ENCODE data around the gene TEDDM1.

- TF ChIP-seq YY1 (IDR thresholded peaks at IDR 0.05; ENCODE audit: insufficient read depth, insufficient read length) = no peak
- TF ChIP-seq ZNF274 (IDR thresholded peaks at IDR 0.05; ENCODE audit: low read depth, low read length) = no peak
- no peak for TF ChIP-seq SUZ12 (IDR thresholded peaks at IDR 0.05; ENCODE audit: extremely low read depth, insufficient read depth, insufficient read length)
These were observed 8.1 kb downstream of the TEDDM1 start for GRCh38 chr1:182392050-182393028.
